Lower leg skin (tissue), 3 donors: ENCODE results near the gene SETD3.

Experiments
- POLR2A ChIP-seq, 2 donors: fragments of 450-650 bp; IDR thresholded peaks; one replicate each; pipeline ENCODE4 v1.6.1; 2016 to 2017; ENCODE audit warnings: antibody characterized with exemption in 2 of 2, mild to moderate bottlenecking in 1 of 2, moderate library complexity in 1 of 2
- TF ChIP-seq, protein P1 (sequence below), 3 donors: fragments of 450-650 bp; IDR thresholded peaks; one replicate each; pipeline ENCODE4 v1.5.1; 2016; ENCODE audit warnings: antibody characterized with exemption in 3 of 3, mild to moderate bottlenecking in 3 of 3, moderate library complexity in 2 of 3

DNA sequence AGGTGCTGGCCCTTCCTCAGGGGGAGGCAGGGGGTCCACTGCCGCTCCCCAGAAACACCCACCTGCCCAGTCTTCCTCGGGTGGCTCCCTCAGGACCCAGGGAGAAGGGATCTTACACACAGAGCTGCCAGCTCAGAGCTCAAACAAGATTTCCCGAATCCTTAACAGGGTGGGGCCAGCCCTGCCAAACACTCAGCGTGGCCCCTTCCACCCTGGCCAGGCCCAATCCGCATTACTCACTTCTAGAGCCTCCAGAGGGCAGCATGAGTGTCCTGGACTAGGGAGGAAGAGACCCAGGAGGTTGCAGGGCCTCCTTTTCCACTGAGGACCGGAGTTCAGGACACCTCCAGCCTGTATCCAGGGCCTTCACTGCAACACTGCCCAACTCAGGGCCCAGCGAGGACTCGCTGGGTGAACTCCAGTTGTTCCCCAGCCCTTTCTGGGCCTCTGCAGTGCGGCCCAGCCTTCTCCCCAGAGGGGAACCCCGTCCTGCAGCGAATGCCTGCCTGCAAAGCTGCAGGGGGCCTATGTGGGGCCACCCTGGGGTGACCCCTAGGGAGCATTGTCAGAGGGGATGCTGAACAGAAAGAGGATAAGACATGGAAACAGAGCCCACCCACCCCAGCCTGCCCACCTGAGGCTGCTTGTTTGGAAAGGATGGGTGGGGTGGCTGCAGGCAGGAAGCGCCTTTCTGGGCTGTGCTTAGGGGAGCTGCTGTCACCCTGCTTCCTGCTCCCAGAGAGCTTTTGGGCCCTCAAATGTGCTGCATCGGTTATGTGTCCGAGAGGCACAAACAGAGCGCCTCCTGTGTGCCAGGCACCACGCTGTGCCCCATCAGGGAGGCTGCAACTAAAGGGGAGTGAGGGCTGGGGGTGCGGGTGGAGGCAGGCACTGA, 44.4 kb upstream of the SETD3 start:
- TF ChIP-seq, protein P1, sequence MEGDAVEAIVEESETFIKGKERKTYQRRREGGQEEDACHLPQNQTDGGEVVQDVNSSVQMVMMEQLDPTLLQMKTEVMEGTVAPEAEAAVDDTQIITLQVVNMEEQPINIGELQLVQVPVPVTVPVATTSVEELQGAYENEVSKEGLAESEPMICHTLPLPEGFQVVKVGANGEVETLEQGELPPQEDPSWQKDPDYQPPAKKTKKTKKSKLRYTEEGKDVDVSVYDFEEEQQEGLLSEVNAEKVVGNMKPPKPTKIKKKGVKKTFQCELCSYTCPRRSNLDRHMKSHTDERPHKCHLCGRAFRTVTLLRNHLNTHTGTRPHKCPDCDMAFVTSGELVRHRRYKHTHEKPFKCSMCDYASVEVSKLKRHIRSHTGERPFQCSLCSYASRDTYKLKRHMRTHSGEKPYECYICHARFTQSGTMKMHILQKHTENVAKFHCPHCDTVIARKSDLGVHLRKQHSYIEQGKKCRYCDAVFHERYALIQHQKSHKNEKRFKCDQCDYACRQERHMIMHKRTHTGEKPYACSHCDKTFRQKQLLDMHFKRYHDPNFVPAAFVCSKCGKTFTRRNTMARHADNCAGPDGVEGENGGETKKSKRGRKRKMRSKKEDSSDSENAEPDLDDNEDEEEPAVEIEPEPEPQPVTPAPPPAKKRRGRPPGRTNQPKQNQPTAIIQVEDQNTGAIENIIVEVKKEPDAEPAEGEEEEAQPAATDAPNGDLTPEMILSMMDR (IDR thresholded peaks at IDR 0.05), result no peak
- no peak for TF ChIP-seq POLR2A (IDR thresholded peaks at IDR 0.05)
